Keratinocyte (primary cell): ENCODE results near the gene PKLR. TPM values are rescaled to one million over a fixed set of nuclear protein-coding genes. Genes with fewer than 3 reads are reported as not detected.

Source experiments
- DNase-seq: peaks from one replicate; pipeline ENCODE4 v3.0.0-alpha.2; 2011; ENCODE audit warnings: low read depth, missing footprints, low spot score
- FAIRE-seq: peaks from 2 replicates; lab custom pipeline; 2011; peaks lifted over from hg19 to GRCh38; lab: Jason Lieb, UNC
- H2AFZ ChIP-seq: 2 replicates; pipeline ENCODE4 v1.6.0; 2012; ENCODE audit warnings: low read length, control low read depth, inconsistent platforms; ENCODE audit not compliant: control insufficient read depth
- H3K27ac ChIP-seq: 2 replicates; pipeline ENCODE4 v1.5.1; 2011; ENCODE audit warnings: low read length; ENCODE audit not compliant: control insufficient read depth, insufficient read depth
- H3K27me3 ChIP-seq: 3 replicates; pipeline ENCODE4 v1.6.0; 2011; ENCODE audit warnings: low read length; ENCODE audit not compliant: control insufficient read depth, insufficient read depth; ENCODE audit errors: extremely low read depth
- H3K36me3 ChIP-seq, 2 experiments: 2 replicates in 1 of 2; 3 replicates in 1 of 2; pipeline ENCODE4 v1.5.1; 2011; ENCODE audit warnings: low read length in 2 of 2, mild to moderate bottlenecking in 1 of 2; ENCODE audit not compliant: control insufficient read depth in 2 of 2, insufficient read depth in 2 of 2; ENCODE audit errors: extremely low read depth in 1 of 2
- H3K4me1 ChIP-seq: 3 replicates; pipeline ENCODE4 v1.5.1; 2011; ENCODE audit warnings: low read length; ENCODE audit not compliant: control insufficient read depth, insufficient read depth; ENCODE audit errors: extremely low read depth
- H3K4me2 ChIP-seq: 3 replicates; pipeline ENCODE4 v1.6.0; 2011; ENCODE audit warnings: low read depth, low read length; ENCODE audit not compliant: control insufficient read depth, insufficient read depth; ENCODE audit errors: extremely low read depth
- H3K4me3 ChIP-seq, 3 experiments: fragments of 200-600 bp in 1 of 3; sonication (generic) in 1 of 3; 2 replicates in 2 of 3; 3 replicates in 1 of 3; pipeline ENCODE4 v1.5.1; 2011 to 2016; ENCODE audit warnings: low read length in 3 of 3, mild to moderate bottlenecking in 3 of 3, control low read depth in 2 of 3, inconsistent platforms in 1 of 3, low read depth in 1 of 3, mixed read lengths in 1 of 3, mixed run types in 1 of 3, moderate library complexity in 1 of 3; ENCODE audit not compliant: control insufficient read depth in 2 of 3, insufficient read depth in 2 of 3; ENCODE audit errors: extremely low read depth in 1 of 3
- H3K79me2 ChIP-seq: 2 replicates; pipeline ENCODE4 v1.6.0; 2012; ENCODE audit warnings: low read length; ENCODE audit not compliant: control insufficient read depth, insufficient read depth
- H3K9ac ChIP-seq: 3 replicates; pipeline ENCODE4 v1.6.0; 2011; ENCODE audit warnings: low read length; ENCODE audit not compliant: control insufficient read depth, insufficient read depth; ENCODE audit errors: extremely low read depth
- H3K9me1 ChIP-seq: 3 replicates; pipeline ENCODE4 v1.6.0; 2011; ENCODE audit warnings: low read length; ENCODE audit not compliant: control insufficient read depth, insufficient read depth; ENCODE audit errors: extremely low read depth
- H3K9me3 ChIP-seq: 2 replicates; pipeline ENCODE4 v1.5.1; 2012; ENCODE audit warnings: low read depth, low read length; ENCODE audit not compliant: control insufficient read depth
- H4K20me1 ChIP-seq: 3 replicates; pipeline ENCODE4 v1.6.0; 2011; ENCODE audit warnings: low read length; ENCODE audit not compliant: control insufficient read depth, insufficient read depth; ENCODE audit errors: extremely low read depth
- EZH2 ChIP-seq: IDR thresholded peaks from one replicate; pipeline ENCODE4 v1.6.1; 2012; ENCODE audit warnings: inconsistent platforms, mild to moderate bottlenecking, low read length, moderate library complexity
- dilution Hi-C: fragments of 300-500 bp; cut with MboI; formaldehyde crosslinking; loops from one replicate; pipeline ENCODE4 v1.7.0; 2020; ENCODE audit warnings: low sequenced_read_pairs; ENCODE audit not compliant: extremely low pct_ligation_motif_present
- polyA plus RNA-seq, 5 experiments: library from polyadenylated mRNA; depleted of rRNA in 3 of 5; stranded (reverse) in 3 of 5; stranded (forward) in 1 of 5; unstranded in 1 of 5; fragments of >200 nt; gene quantifications; 1 replicate in 1 of 5; 2 replicates in 3 of 5; 3 replicates in 1 of 5; pipeline versions ENCODE4 v1.2.1 to v1.2.3, GENCODE V29; 2011 to 2012; ENCODE audit warnings: missing spikeins in 2 of 5, low read depth in 1 of 5, low replicate concordance in 1 of 5
- TF ChIP-seq, protein P1 (sequence below), 3 experiments: IDR thresholded peaks in 1 of 3; conservative IDR thresholded peaks in 1 of 3; optimal IDR thresholded peaks in 1 of 3; 2 replicates in 2 of 3; 3 replicates in 1 of 3; pipeline versions ENCODE3 to v1.5.1; 2011; ENCODE audit warnings: low read length in 3 of 3, mild to moderate bottlenecking in 3 of 3, moderate library complexity in 2 of 3, control low read depth in 1 of 3, inconsistent platforms in 1 of 3; ENCODE audit not compliant: insufficient read depth in 2 of 3; ENCODE audit errors: extremely low read depth in 1 of 3

PKLR gene
- polyA plus RNA-seq, 1 donor (not counting 4 experiments of a cell fraction or from before 2014, with no cell fraction given) = 0.03 TPM

DNA sequence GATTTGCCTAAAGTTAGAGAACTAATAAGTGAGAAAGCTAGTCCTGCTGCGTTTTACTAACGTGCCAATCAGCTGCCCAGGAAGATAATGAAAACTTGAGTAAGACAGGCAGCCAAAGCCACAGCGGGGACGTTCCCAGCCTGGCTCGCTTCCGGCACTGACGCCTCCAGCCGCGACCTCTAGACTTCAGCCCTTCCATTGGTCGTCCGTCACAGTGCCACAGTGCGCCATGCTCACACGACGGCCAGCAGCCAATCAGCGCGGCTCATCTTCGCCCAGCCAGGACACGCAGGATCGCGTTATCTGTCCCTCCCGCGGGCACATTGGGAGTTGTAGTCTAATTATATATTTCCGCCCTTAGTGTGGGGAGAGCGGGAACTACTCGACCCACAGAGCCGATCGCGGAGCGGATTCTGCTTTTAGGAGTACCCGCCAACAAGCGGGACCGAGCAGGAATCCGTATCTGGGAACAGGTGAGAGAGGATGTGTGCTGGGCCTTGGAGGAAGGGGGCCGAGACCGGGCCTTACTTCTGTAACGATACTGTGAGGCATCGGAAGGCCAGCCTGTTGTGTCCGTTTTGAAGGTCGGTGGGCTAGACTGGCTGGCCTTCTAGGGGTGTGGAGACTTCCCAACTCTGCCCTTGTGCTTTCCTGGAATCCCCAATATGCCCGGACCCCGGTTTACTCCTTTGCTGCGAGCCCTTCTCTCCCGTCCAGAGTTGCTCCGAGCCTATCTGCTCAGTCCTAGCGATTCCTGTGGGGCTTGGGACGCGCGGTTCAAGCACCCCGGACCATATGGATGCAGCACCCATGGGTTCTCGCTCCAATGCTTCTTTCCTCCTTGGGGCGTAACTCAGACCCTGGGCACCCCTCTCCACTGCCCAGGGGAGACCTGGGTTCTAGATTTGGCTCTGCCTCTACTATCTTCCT lies 7.5 kb upstream of the PKLR start, which contains the start of gene FDPS:
FDPS (plus strand) TSS at position 374 of the 930 bp plus-strand sequence. CDS start 924 bp downstream, outside the sequence.
- H4K20me1 ChIP-seq = peaks cover 9% of the 10 kb centered on the region
- peak within 1 kb of the TSS; percentile 96 for H3K4me2 ChIP-seq
- peaks cover 8 to 15% of the 10 kb centered on the region in 2 experiments for H3K36me3 ChIP-seq
- H3K27ac ChIP-seq = peak within 1 kb of the TSS; percentile 92
- peak within 1 kb of the TSS; percentile 89 to 96 (median 92) for H3K4me3 ChIP-seq
- no peaks in the 10 kb centered on the region for H3K9me1 ChIP-seq
- DNase-seq (peak; percentile 94), FAIRE-seq (peak; percentile 81)
- H2AFZ ChIP-seq = peak within 1 kb of the TSS; percentile 78
- no peak for TF ChIP-seq EZH2
- TF ChIP-seq, protein P1, sequence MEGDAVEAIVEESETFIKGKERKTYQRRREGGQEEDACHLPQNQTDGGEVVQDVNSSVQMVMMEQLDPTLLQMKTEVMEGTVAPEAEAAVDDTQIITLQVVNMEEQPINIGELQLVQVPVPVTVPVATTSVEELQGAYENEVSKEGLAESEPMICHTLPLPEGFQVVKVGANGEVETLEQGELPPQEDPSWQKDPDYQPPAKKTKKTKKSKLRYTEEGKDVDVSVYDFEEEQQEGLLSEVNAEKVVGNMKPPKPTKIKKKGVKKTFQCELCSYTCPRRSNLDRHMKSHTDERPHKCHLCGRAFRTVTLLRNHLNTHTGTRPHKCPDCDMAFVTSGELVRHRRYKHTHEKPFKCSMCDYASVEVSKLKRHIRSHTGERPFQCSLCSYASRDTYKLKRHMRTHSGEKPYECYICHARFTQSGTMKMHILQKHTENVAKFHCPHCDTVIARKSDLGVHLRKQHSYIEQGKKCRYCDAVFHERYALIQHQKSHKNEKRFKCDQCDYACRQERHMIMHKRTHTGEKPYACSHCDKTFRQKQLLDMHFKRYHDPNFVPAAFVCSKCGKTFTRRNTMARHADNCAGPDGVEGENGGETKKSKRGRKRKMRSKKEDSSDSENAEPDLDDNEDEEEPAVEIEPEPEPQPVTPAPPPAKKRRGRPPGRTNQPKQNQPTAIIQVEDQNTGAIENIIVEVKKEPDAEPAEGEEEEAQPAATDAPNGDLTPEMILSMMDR (optimal IDR thresholded peaks at IDR 0.05 in 1 of 3, IDR thresholded peaks at IDR 0.05 in 1 of 3, conservative IDR thresholded peaks at IDR 0.05 in 1 of 3; ENCODE audit: extremely low read depth in 1 of 3, insufficient read depth in 2 of 3, low read length in 3 of 3) = peak in 1 of 3 experiments; percentile 23
- peaks cover 34% of the 10 kb centered on the region for H3K4me1 ChIP-seq
- dilution Hi-C loops = no loop called here
- H3K79me2 ChIP-seq = peaks cover 46% of the 10 kb centered on the region
- no peaks in the 10 kb centered on the region for H3K27me3 ChIP-seq
- no peaks in the 10 kb centered on the region for H3K9me3 ChIP-seq
- H3K9ac ChIP-seq = peak within 1 kb of the TSS; percentile 94

DNA sequence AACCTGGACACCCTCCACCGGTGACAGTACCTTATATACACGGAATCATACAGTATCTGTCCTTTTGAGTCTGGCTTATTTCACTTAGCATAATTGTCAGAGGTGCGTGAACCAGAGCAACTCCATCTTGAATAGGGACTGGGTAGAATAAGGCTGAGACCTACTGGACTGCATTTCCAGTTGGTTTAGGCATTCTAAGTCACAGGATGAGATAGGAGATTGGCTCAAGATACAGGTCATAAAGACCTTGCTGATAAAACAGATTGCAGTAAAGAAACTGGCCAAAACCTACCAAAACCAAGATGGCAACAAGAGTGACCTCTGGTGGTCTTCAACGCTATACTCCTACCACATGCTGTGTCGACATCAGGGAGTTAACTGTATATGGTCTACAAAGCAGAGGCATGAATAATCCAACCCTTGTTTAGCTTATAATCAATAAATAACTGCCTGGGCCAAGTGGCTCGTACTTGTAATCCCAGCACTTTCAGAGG lies 6.1 kb upstream of the PKLR start:
- H3K9me3 ChIP-seq = no peaks in the 10 kb centered on the region
- no peak for DNase-seq
- H3K4me3 ChIP-seq = no peak overlapping the region
- no peak for TF ChIP-seq EZH2
- TF ChIP-seq, protein P1 (optimal IDR thresholded peaks at IDR 0.05 in 1 of 3, IDR thresholded peaks at IDR 0.05 in 1 of 3, conservative IDR thresholded peaks at IDR 0.05 in 1 of 3; ENCODE audit: extremely low read depth in 1 of 3, insufficient read depth in 2 of 3, low read length in 3 of 3) = peak in 1 of 3 experiments; percentile 24
- no peaks in the 10 kb centered on the region for H3K9me1 ChIP-seq
- no peak overlapping the region for H3K4me2 ChIP-seq
- peaks cover 1% of the 10 kb centered on the region for H4K20me1 ChIP-seq
- dilution Hi-C loops = no loop called here
- no peaks in the 10 kb centered on the region for H3K27me3 ChIP-seq
- FAIRE-seq = no peak
- H2AFZ ChIP-seq = no peak overlapping the region
- peaks cover 4 to 6% of the 10 kb centered on the region in 2 experiments for H3K36me3 ChIP-seq
- peaks cover 28% of the 10 kb centered on the region for H3K4me1 ChIP-seq
- H3K9ac ChIP-seq = no peak overlapping the region
- peaks cover 35% of the 10 kb centered on the region for H3K79me2 ChIP-seq
- no peak overlapping the region for H3K27ac ChIP-seq
